NB4 (cell line): ENCODE measurements around the gene TNFSF8.

Experiments used
- MYC ChIP-seq: IDR thresholded peaks from 2 replicates; pipeline ENCODE4 v1.6.1; 2011; ENCODE audit warnings: low read depth, low read length
- POLR2A ChIP-seq: IDR thresholded peaks from 2 replicates; pipeline ENCODE4 v1.6.1; 2011; ENCODE audit warnings: mild to moderate bottlenecking; ENCODE audit not compliant: insufficient read length; ENCODE audit errors: extremely low read depth
- TF ChIP-seq, protein P1 (sequence below): IDR thresholded peaks from one replicate; pipeline ENCODE4 v1.5.1; 2012; ENCODE audit warnings: low read depth, low read length
- TF ChIP-seq, protein P2 (sequence below): IDR thresholded peaks from 2 replicates; pipeline ENCODE4 v1.6.1; 2011; ENCODE audit warnings: low read depth, low read length

GRCh38 chr9:114914139-114914538, 16.3 kb downstream of the TNFSF8 start:
- TF ChIP-seq, protein P1, sequence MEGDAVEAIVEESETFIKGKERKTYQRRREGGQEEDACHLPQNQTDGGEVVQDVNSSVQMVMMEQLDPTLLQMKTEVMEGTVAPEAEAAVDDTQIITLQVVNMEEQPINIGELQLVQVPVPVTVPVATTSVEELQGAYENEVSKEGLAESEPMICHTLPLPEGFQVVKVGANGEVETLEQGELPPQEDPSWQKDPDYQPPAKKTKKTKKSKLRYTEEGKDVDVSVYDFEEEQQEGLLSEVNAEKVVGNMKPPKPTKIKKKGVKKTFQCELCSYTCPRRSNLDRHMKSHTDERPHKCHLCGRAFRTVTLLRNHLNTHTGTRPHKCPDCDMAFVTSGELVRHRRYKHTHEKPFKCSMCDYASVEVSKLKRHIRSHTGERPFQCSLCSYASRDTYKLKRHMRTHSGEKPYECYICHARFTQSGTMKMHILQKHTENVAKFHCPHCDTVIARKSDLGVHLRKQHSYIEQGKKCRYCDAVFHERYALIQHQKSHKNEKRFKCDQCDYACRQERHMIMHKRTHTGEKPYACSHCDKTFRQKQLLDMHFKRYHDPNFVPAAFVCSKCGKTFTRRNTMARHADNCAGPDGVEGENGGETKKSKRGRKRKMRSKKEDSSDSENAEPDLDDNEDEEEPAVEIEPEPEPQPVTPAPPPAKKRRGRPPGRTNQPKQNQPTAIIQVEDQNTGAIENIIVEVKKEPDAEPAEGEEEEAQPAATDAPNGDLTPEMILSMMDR, result peak; percentile 36
- no peak for TF ChIP-seq POLR2A
- no peak for TF ChIP-seq MYC
- TF ChIP-seq, protein P2, sequence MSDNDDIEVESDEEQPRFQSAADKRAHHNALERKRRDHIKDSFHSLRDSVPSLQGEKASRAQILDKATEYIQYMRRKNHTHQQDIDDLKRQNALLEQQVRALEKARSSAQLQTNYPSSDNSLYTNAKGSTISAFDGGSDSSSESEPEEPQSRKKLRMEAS, result no peak
